GM20000 (cell line): ENCODE results near the gene TBC1D8.

Source experiments
- DNase-seq: peaks from one replicate; pipeline ENCODE4 v3.0.0; 2012; ENCODE audit warnings: low spot score
- CTCF ChIP-seq: IDR thresholded peaks from 2 replicates; pipeline ENCODE4 v1.5.1; 2012; ENCODE audit warnings: mild to moderate bottlenecking, control low read depth; ENCODE audit errors: extremely low read depth, missing control alignments

Gene TBC1D8

GRCh38 chr2:101030866-101031554 is 120.2 kb downstream of the TBC1D8 start:
- no peak for DNase-seq
- no peak for TF ChIP-seq CTCF

GRCh38 chr2:101027852-101028251 is 123.3 kb downstream of the TBC1D8 start:
- no peak for DNase-seq
- no peak for TF ChIP-seq CTCF

DNA sequence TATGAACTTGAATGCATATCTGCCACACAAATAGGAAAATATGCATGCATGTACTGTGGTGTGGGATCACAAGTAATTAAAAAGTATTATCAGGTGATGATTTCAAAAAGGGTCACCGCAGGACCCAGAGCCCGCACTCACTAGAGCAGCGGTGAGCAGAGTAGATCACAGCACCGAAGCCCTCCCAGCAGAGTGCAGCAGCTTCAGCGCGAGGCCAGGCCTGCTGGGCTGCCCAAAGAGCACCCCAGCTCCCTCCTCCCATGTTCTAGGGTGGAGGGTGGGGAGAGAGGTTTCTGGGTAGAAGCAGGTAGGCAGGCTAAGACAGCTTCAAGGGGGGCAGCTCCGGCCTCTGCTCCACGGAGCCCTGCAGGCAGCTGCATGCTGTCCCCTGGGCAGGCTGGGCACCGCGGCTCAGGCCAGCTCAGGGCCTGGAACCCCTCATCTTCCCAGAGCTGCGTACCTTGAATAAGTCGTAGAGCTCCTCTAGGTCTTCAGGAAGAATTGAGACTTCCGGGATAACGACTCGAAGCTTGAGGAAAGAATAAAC is 124.2 kb downstream of the TBC1D8 start:
- DNase-seq: no peak
- TF ChIP-seq CTCF: no peak

GRCh38 chr2:101026253-101026701 is 124.9 kb downstream of the TBC1D8 start:
- DNase-seq: no peak
- no peak for TF ChIP-seq CTCF

DNA sequence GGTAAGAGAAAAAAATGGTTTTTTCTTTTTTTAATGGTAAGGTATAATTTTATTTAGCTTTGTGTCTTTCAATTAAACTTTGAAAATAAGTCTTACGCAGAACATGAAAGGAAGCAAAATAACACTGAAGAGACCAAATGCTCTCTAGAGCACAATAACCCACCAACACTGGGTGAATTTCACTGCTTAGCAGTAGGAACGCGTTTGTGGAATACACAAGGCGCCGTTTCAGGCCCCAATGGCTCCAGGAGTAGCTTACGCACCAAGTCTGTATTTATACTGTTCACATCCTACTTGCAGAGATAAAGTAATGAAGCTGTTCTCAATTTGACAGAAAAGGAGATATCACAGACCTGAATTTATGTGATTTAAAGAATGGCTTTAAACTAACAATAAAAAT is 125.6 kb downstream of the TBC1D8 start:
- no peak for DNase-seq
- no peak for TF ChIP-seq CTCF

- no peak for TF ChIP-seq CTCF
- DNase-seq: no peak
Measured at GRCh38 chr2:101023327-101024107, 127.7 kb downstream of the TBC1D8 start.

- no peak for TF ChIP-seq CTCF
Measured at GRCh38 chr2:101022221-101022620, 129.0 kb downstream of the TBC1D8 start.

More at GRCh38 chr2:101022221-101022620, 129.0 kb downstream of the TBC1D8 start:
- no peak for DNase-seq
